Measurements from ENCODE around the gene TLE3. TPM values are rescaled to one million over a fixed set of nuclear protein-coding genes. Genes with fewer than 3 reads are reported as not detected.

TLE3 gene
- polyA plus RNA-seq, 1 of the 3 experiments (the other 2 are of a cell fraction): 14.7 TPM

DNA sequence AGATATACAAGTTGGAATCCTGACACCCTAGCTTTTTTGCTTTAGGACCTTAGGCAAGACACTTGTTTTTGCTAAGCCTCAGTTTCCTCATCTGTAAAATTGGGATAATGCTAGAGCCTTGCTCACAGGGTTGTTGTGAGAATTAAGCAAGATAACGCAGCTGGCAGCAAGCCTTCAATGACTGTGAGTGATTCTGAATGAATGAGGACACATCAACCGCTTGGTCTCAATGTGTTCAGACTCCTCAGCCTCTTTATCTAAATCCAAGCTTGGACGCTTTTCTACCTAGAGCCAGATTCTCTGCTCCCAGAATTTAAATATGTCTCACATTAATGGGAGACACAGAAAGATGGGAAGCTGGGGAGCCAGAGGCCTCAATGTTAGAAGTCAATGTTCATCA is 11.8 kb upstream of the TLE3 start:
- Histone ChIP-seq H2AFZ (ENCODE audit: low read depth) (no peak overlapping the region), H3K4me1 (ENCODE audit: control insufficient read depth in 1 of 2, insufficient read depth in 2 of 2, low read depth in 1 of 2, low read length in 1 of 2) (peaks cover 5 to 26% of the 10 kb centered on the region in 2 experiments; a peak in 3 of 4 replicates), H3K27ac (ENCODE audit: low read depth in 2 of 2, low read length in 1 of 2) (no peak overlapping the region), H4K20me1 (ENCODE audit: insufficient read depth) (no peaks in the 10 kb centered on the region), H3K79me2 (ENCODE audit: insufficient read depth) (no peaks in the 10 kb centered on the region), H3K9me3 (no peaks in the 10 kb centered on the region), H3K4me2 (no peak overlapping the region), H3K27me3 (ENCODE audit: insufficient read depth) (no peaks in the 10 kb centered on the region; the same call in none of the 2 replicates), H3K9me2 (no peaks in the 10 kb centered on the region), H3F3A (replicated peaks; ENCODE audit: insufficient read depth) (no peaks in the 10 kb centered on the region), H3K4me3 (ENCODE audit: low read depth in 2 of 2, low read length in 1 of 2) (no peak overlapping the region), H3K36me3 (replicated peaks in 1 of 2; ENCODE audit: control insufficient read depth in 1 of 2, insufficient read depth in 2 of 2, low read length in 1 of 2) (no peaks in the 10 kb centered on the region), H3K9ac (no peak overlapping the region)
- WGBS (ENCODE audit: low lambda C conversion rate): 95% methylated on average over 3 of the region's 3 CpGs
- TF ChIP-seq TAF1 (IDR thresholded peaks at IDR 0.05; ENCODE audit: borderline replicate concordance, low read depth, low read length) (no peak), MEF2A (IDR thresholded peaks at IDR 0.05; ENCODE audit: borderline replicate concordance, low read depth) (no peak), FOXM1 (IDR thresholded peaks at IDR 0.05; ENCODE audit: low read depth) (no peak), RXRA (IDR thresholded peaks at IDR 0.05; ENCODE audit: borderline replicate concordance, low read depth) (no peak), NRF1 (IDR thresholded peaks at IDR 0.05; ENCODE audit: low read depth, low read length) (no peak), MXI1 (IDR thresholded peaks at IDR 0.05; ENCODE audit: low read depth, low read length) (no peak), NFIC (IDR thresholded peaks at IDR 0.05; ENCODE audit: borderline replicate concordance) (no peak), ZBTB33 (IDR thresholded peaks at IDR 0.05; ENCODE audit: borderline replicate concordance, low read depth) (no peak), GATA2 (CRISPR knock-in tag; IDR thresholded peaks at IDR 0.05) (no peak), POLR2AphosphoS5 (IDR thresholded peaks at IDR 0.05; ENCODE audit: low read depth, low read length) (no peak)
- ChIA-PET CTCF (interaction anchor here (1.2 to 4.3 kb wide), 3 partner anchors 9 to 358 kb away, joined by 3 to 28 read pairs (median 4); no protein-coding TSS in a partner anchor), POLR2A (no interaction called here)
- DNase-seq: no peak

DNA sequence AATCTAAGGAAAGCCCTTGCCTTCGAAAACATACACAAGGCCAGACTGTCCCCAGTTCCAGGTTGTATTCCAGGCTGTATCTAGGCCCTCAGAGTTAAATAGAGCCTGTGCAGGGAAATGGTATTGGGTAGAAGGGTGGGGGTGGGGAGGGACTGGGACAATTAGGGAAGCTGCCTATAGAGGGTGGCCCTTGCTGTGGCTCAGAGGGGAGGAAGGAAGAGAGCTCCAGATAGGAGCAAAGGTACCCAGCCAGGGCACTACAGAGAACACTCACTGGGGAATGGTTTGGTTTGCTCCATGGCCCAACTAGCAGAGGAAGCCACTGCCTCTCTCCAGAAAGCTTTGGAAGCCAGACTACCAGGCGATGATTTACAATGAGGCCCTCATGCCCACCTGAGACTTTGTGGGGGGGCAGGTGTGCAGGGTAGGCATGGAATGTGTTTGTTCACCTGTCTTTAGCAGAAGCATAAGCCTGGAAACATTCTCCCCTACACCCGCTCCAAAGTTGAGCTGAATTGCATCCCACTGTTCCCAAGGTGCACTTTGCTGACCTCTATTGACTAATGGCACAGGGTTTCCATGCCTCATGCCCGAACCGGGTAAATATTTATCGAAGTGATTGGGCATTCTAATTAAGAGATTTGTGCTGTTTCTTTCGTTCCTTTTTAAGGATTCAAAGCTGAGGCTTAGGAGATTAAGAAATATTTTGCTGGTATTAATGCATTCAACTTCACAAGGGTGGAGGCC is 6.3 kb upstream of the TLE3 start:
- H3K4me2 ChIP-seq: no peak overlapping the region
- peaks cover 17% of the 10 kb centered on the region for H3K27me3 ChIP-seq (ENCODE audit: insufficient read depth)
- CTCF ChIA-PET: interaction anchor here (0.5 to 1.5 kb wide), 3 partner anchors 30 to 363 kb away, joined by 3 to 4 read pairs (median 4); no protein-coding TSS in a partner anchor
- no peaks in the 10 kb centered on the region for H3K79me2 ChIP-seq (ENCODE audit: insufficient read depth)
- no peaks in the 10 kb centered on the region for H3K9me3 ChIP-seq
- H3K4me3 ChIP-seq (ENCODE audit: low read depth in 2 of 2, low read length in 1 of 2): no peak overlapping the region
- H3K9me2 ChIP-seq: no peaks in the 10 kb centered on the region
- no peak overlapping the region for H2AFZ ChIP-seq (ENCODE audit: low read depth)
- 83% methylated on average over 7 of the region's 7 CpGs for WGBS (ENCODE audit: low lambda C conversion rate)
- TF ChIP-seq RAD21 (IDR thresholded peaks at IDR 0.05; ENCODE audit: low read length) (no peak), RCOR1 (IDR thresholded peaks at IDR 0.05; ENCODE audit: low read length) (no peak), TCF12 (IDR thresholded peaks at IDR 0.05) (no peak), YY1 (IDR thresholded peaks at IDR 0.05; ENCODE audit: low read depth) (no peak)
- TF ChIP-seq, protein P1, sequence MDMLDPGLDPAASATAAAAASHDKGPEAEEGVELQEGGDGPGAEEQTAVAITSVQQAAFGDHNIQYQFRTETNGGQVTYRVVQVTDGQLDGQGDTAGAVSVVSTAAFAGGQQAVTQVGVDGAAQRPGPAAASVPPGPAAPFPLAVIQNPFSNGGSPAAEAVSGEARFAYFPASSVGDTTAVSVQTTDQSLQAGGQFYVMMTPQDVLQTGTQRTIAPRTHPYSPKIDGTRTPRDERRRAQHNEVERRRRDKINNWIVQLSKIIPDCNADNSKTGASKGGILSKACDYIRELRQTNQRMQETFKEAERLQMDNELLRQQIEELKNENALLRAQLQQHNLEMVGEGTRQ (IDR thresholded peaks at IDR 0.05; ENCODE audit: borderline replicate concordance, low read depth, low read length): no peak
- H3K9ac ChIP-seq: no peak overlapping the region
- no peaks in the 10 kb centered on the region for H4K20me1 ChIP-seq (ENCODE audit: insufficient read depth)
- DNase-seq: no peak
- no peaks in the 10 kb centered on the region for H3K36me3 ChIP-seq (replicated peaks in 1 of 2; ENCODE audit: control insufficient read depth in 1 of 2, insufficient read depth in 2 of 2, low read length in 1 of 2)
- no peak overlapping the region for H3K27ac ChIP-seq (ENCODE audit: low read depth in 2 of 2, low read length in 1 of 2)
- POLR2A ChIA-PET: no interaction called here
- H3F3A ChIP-seq (replicated peaks; ENCODE audit: insufficient read depth): no peaks in the 10 kb centered on the region
- H3K4me1 ChIP-seq (ENCODE audit: control insufficient read depth in 1 of 2, insufficient read depth in 2 of 2, low read depth in 1 of 2, low read length in 1 of 2): peaks cover 4 to 20% of the 10 kb centered on the region in 2 experiments; a peak in 3 of 4 replicates
